H1 (cell line): ENCODE data around the gene STRIP2. TPM values are rescaled to one million over a fixed set of nuclear protein-coding genes. Genes with fewer than 3 reads are reported as not detected.

Experiments used
- BACH1 ChIP-seq: IDR thresholded peaks from 2 replicates; pipeline ENCODE4 v1.6.1; 2012; ENCODE audit warnings: low read length, improper control_type of control experiment
- CBX5 ChIP-seq: fragments of 300-800, 300-1000 bp; sonication (generic); IDR thresholded peaks from 2 replicates; pipeline ENCODE4 v1.7.1; 2016; ENCODE audit warnings: antibody characterized with exemption, low read length, low read depth
- POLR2A ChIP-seq, 2 experiments: IDR thresholded peaks; 1 replicate in 1 of 2; 2 replicates in 1 of 2; pipeline ENCODE4 v1.6.1; 2011; ENCODE audit warnings: low read depth in 2 of 2, low read length in 2 of 2, mild to moderate bottlenecking in 2 of 2; ENCODE audit errors: control extremely low read depth in 1 of 2
- RAD21 ChIP-seq, 2 experiments: IDR thresholded peaks in 1 of 2; conservative IDR thresholded peaks in 1 of 2; 2 replicates each; pipeline ENCODE4 v1.6.1; 2011; ENCODE audit warnings: low read depth in 2 of 2, low read length in 2 of 2, improper control_type of control experiment in 1 of 2, inconsistent platforms in 1 of 2, mild to moderate bottlenecking in 1 of 2, moderate library complexity in 1 of 2
- SAP30 ChIP-seq: fragments of 300-600 bp; sonication (generic); IDR thresholded peaks from 2 replicates; pipeline ENCODE4 v1.7.1; 2012; ENCODE audit warnings: low read length, moderate library complexity, mild to moderate bottlenecking, inconsistent platforms; ENCODE audit not compliant: insufficient read depth, insufficient replicate concordance
- polyA plus RNA-seq, 7 experiments: library from polyadenylated mRNA; depleted of rRNA in 3 of 7; stranded (reverse) in 5 of 7; unstranded in 2 of 7; fragments of >200 nt in 5 of 7; fragments of 200-250 nt in 2 of 7; gene quantifications; 1 replicate in 5 of 7; 2 replicates in 1 of 7; 4 replicates in 1 of 7; pipeline versions ENCODE4 v1.2.1 to v1.2.3, GENCODE V29; 2011 to 2013; ENCODE audit warnings: missing spikeins in 2 of 7, mixed read lengths in 2 of 7
- total RNA-seq: library from RNA; stranded (reverse); fragmentation: NEBNext Ultra II Directional; extraction: Animal tissue kit (Norgen Biotek cat#: 25700); gene quantifications from 2 replicates; pipeline ENCODE4 v1.2.1, GENCODE V29; 2021

The STRIP2 gene
- total and polyA plus RNA-seq, 2 of the 8 experiments (the other 6 are each of a cell fraction or from before 2014, with no cell fraction given), result 5.3 to 8.2 TPM

- TF ChIP-seq BACH1 (no peak), POLR2A (IDR thresholded peaks at IDR 0.05; ENCODE audit: control extremely low read depth in 1 of 2, low read depth in 2 of 2, low read length in 2 of 2) (no peak), CBX5 (no peak), RAD21 (IDR thresholded peaks at IDR 0.05 in 1 of 2, conservative IDR thresholded peaks at IDR 0.05 in 1 of 2; ENCODE audit: low read depth in 2 of 2, low read length in 2 of 2) (no peak), SAP30 (no peak)
- TF ChIP-seq, all 59 proteins: peak for 0
Measured at GRCh38 chr7:129466796-129467195, 32.6 kb downstream of the STRIP2 start (continued).
